Measurements from ENCODE around the gene TFIP11. TPM values are rescaled to one million over a fixed set of nuclear protein-coding genes. Genes with fewer than 3 reads are reported as not detected.

The TFIP11 gene
- polyA plus RNA-seq, 4 donors = 14.5 to 33.0 (median 32.5) TPM

DNA sequence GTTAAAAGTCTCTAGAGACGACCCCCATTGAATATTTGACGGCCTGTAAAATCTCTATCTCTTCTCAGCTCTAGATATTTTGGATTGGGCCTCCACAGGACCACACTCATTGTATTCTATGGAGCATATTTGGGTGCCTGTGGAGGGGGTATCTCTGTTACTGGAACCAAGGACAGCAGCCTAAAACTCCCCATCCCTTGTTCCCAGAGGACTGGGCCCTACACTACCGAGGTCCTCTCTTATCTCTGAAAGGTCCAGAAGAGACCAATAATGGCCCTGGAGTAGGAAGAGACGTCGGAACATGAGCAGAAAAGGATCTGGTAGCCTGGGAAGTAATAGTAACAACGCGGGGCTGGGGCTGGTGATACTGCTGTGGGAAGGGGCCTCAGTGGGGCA lies 29.2 kb downstream of the TFIP11 start:
- Histone ChIP-seq H3K27me3 (ENCODE audit: control insufficient read depth in 3 of 3, insufficient read depth in 3 of 3, low read length in 3 of 3) (no peaks in the 10 kb centered on the region), H3K9me3 (ENCODE audit: control insufficient read depth in 2 of 2, insufficient read depth in 1 of 2, low read depth in 1 of 2, low read length in 1 of 2) (no peaks in the 10 kb centered on the region), H3K4me3 (ENCODE audit: low read depth in 1 of 3, low read length in 3 of 3) (peak overlapping the region; percentile 62 to 100 (median 82)), H3K36me3 (ENCODE audit: control insufficient read depth in 3 of 3, insufficient read depth in 2 of 3, low read depth in 1 of 3, low read length in 3 of 3) (peaks cover under 1 to 18% (median 3%) of the 10 kb centered on the region in 3 donors), H3K4me1 (ENCODE audit: control insufficient read depth in 3 of 3, insufficient read depth in 2 of 3, low read depth in 1 of 3, low read length in 2 of 3) (peaks cover 5 to 39% (median 22%) of the 10 kb centered on the region in 3 donors), H3K27ac (ENCODE audit: low read depth in 1 of 3, low read length in 2 of 3) (peak overlapping the region; percentile 90 to 97 (median 96))
- DNase-seq (peak in 1 of 2 donors; percentile 15), FAIRE-seq (no peak)
- 6 to 8% (median 8%) methylated on average over 7 of the region's 7 CpGs for WGBS, 3 donors

- 37 to 45% (median 38%) methylated on average over 5 of the region's 5 CpGs for WGBS, 3 donors
- Histone ChIP-seq H3K4me3 (ENCODE audit: low read depth in 1 of 3, low read length in 3 of 3) (peak overlapping the region in 1 of 3 donors; percentile 9), H3K27ac (ENCODE audit: low read depth in 1 of 3, low read length in 2 of 3) (peak overlapping the region in 1 of 3 donors; percentile 97), H3K9me3 (ENCODE audit: control insufficient read depth in 2 of 2, insufficient read depth in 1 of 2, low read depth in 1 of 2, low read length in 1 of 2) (no peaks in the 10 kb centered on the region), H3K27me3 (ENCODE audit: control insufficient read depth in 3 of 3, insufficient read depth in 3 of 3, low read length in 3 of 3) (no peaks in the 10 kb centered on the region), H3K36me3 (ENCODE audit: control insufficient read depth in 3 of 3, insufficient read depth in 2 of 3, low read depth in 1 of 3, low read length in 3 of 3) (peaks cover 0 to 13% (median 0%) of the 10 kb centered on the region in 3 donors), H3K4me1 (ENCODE audit: control insufficient read depth in 3 of 3, insufficient read depth in 2 of 3, low read depth in 1 of 3, low read length in 2 of 3) (peaks cover 5 to 39% (median 22%) of the 10 kb centered on the region in 3 donors)
- DNase-seq = peak in 1 of 2 donors; percentile 34
- no peak for FAIRE-seq
Measured at GRCh38 chr22:26482161-26482560, 30.1 kb downstream of the TFIP11 start.

- no peak for FAIRE-seq
- DNase-seq = no peak
Measured at GRCh38 chr22:26481694-26482093, 30.6 kb downstream of the TFIP11 start.

DNA sequence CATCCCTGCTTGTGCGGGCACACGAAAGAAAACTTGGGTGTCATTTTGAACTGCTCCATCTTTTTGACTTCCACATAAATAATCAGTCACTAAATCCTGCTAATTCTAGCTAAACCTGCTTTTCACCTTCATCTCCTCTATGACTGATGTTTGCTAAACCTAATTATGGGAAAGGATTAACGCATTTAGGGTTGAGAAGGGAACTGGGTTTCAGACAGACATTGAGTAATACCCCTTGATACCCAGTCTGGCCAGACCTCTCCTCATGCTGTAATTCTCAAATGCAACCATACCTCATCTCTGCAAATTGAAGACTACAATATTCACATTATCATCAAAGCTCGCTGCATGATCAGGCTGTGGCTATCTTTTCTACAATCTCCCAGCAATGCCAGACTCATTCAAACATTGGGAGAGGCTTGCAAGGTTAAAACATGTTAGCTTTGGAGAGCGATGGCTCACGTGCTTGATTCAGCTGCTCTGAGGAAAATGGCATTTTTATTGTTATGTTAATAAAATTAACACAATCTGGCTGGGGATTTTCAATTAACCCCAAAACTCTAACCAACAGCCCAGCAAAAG lies 31.1 kb downstream of the TFIP11 start:
- WGBS, 3 donors = 61 to 68% (median 67%) methylated on average over 6 of the region's 6 CpGs
- DNase-seq = no peak
- Histone ChIP-seq H3K36me3 (ENCODE audit: control insufficient read depth in 3 of 3, insufficient read depth in 2 of 3, low read depth in 1 of 3, low read length in 3 of 3) (peaks cover 0 to 12% (median 0%) of the 10 kb centered on the region in 3 donors), H3K4me1 (ENCODE audit: control insufficient read depth in 3 of 3, insufficient read depth in 2 of 3, low read depth in 1 of 3, low read length in 2 of 3) (peaks cover 5 to 39% (median 22%) of the 10 kb centered on the region in 3 donors), H3K27me3 (ENCODE audit: control insufficient read depth in 3 of 3, insufficient read depth in 3 of 3, low read length in 3 of 3) (no peaks in the 10 kb centered on the region), H3K9me3 (ENCODE audit: control insufficient read depth in 2 of 2, insufficient read depth in 1 of 2, low read depth in 1 of 2, low read length in 1 of 2) (no peaks in the 10 kb centered on the region), H3K4me3 (ENCODE audit: low read depth in 1 of 3, low read length in 3 of 3) (no peak overlapping the region), H3K27ac (ENCODE audit: low read depth in 1 of 3, low read length in 2 of 3) (no peak overlapping the region)
- no peak for FAIRE-seq

More at GRCh38 chr22:26481694-26482093, 30.6 kb downstream of the TFIP11 start:
- 60 to 73% (median 69%) methylated on average over 4 of the region's 4 CpGs for WGBS, 3 donors
- H3K36me3 ChIP-seq (ENCODE audit: control insufficient read depth in 3 of 3, insufficient read depth in 2 of 3, low read depth in 1 of 3, low read length in 3 of 3) = peaks cover 0 to 11% (median 0%) of the 10 kb centered on the region in 3 donors
- H3K4me3 ChIP-seq (ENCODE audit: low read depth in 1 of 3, low read length in 3 of 3) = peak overlapping the region in 1 of 3 donors; percentile 9
- no peaks in the 10 kb centered on the region for H3K9me3 ChIP-seq (ENCODE audit: control insufficient read depth in 2 of 2, insufficient read depth in 1 of 2, low read depth in 1 of 2, low read length in 1 of 2)
- no peaks in the 10 kb centered on the region for H3K27me3 ChIP-seq (ENCODE audit: control insufficient read depth in 3 of 3, insufficient read depth in 3 of 3, low read length in 3 of 3)
- H3K4me1 ChIP-seq (ENCODE audit: control insufficient read depth in 3 of 3, insufficient read depth in 2 of 3, low read depth in 1 of 3, low read length in 2 of 3) = peaks cover 5 to 39% (median 22%) of the 10 kb centered on the region in 3 donors
- peak overlapping the region in 1 of 3 donors; percentile 97 for H3K27ac ChIP-seq (ENCODE audit: low read depth in 1 of 3, low read length in 2 of 3)

DNA sequence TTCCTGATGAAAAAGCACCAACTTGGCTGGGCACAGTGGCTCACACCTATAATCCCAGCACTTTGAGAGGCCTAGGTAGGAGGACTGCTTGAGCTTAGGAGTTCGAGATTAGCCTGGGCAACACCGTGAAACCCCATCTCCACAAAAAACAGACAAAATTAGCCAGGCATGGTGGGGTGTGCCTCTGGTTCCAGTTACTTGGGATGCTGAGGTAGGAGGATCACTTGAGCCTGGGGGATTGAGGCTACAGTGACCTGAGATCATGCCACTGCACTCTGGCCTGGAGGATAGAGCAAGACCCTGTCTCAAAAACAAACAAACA lies 31.7 kb downstream of the TFIP11 start:
- WGBS, 3 donors = 52 to 80% (median 77%) methylated on average over 2 of the region's 2 CpGs
- DNase-seq (no peak), FAIRE-seq (no peak)
- Histone ChIP-seq H3K4me1 (ENCODE audit: control insufficient read depth in 3 of 3, insufficient read depth in 2 of 3, low read depth in 1 of 3, low read length in 2 of 3) (peaks cover 5 to 39% (median 21%) of the 10 kb centered on the region in 3 donors), H3K36me3 (ENCODE audit: control insufficient read depth in 3 of 3, insufficient read depth in 2 of 3, low read depth in 1 of 3, low read length in 3 of 3) (peaks cover 0 to 15% (median 0%) of the 10 kb centered on the region in 3 donors), H3K9me3 (ENCODE audit: control insufficient read depth in 2 of 2, insufficient read depth in 1 of 2, low read depth in 1 of 2, low read length in 1 of 2) (no peaks in the 10 kb centered on the region), H3K27ac (ENCODE audit: low read depth in 1 of 3, low read length in 2 of 3) (peak overlapping the region in 1 of 3 donors; percentile 77), H3K27me3 (ENCODE audit: control insufficient read depth in 3 of 3, insufficient read depth in 3 of 3, low read length in 3 of 3) (no peaks in the 10 kb centered on the region), H3K4me3 (ENCODE audit: low read depth in 1 of 3, low read length in 3 of 3) (peak overlapping the region in 1 of 3 donors; percentile 4)

DNA sequence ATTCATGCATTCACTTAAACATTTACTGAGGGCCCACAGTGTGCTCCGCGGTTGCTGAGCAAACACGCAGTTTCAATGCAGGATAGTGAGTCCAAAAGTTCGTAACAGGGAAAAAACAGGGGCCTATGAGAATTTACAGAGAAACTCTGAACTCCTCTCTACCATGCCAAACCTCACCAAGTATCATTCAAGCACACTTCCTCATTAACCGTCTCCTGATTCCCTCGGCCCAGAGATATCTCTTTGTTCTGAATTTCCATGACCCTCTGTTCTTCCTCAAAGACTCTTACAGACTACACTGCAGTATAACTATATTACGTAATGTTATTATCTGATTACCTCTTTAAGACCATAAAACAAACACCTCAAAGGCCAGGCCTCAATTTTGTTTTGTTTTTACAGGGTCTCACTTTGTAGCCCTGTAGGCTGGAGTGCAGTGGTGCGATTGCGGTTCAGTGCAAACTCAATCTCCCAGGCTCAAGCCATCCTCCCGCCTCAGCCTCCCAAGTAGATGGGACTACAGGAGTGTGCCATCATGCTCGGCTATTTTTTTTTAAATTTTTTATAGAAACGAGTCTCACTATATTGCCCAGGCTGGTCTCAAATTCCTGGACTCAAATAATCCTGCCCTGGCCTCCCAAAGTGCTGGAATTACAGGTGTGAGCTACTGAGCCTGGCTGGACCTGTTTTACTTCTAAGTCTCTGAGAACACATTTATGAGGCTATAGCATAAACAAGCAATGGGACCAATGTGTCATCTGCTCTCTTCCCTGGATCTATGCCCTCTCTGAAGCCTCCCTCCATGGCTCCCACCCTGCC lies 32.3 kb downstream of the TFIP11 start:
- Histone ChIP-seq H3K4me1 (ENCODE audit: control insufficient read depth in 3 of 3, insufficient read depth in 2 of 3, low read depth in 1 of 3, low read length in 2 of 3) (peaks cover 5 to 39% (median 19%) of the 10 kb centered on the region in 3 donors), H3K27me3 (ENCODE audit: control insufficient read depth in 3 of 3, insufficient read depth in 3 of 3, low read length in 3 of 3) (no peaks in the 10 kb centered on the region), H3K4me3 (ENCODE audit: low read depth in 1 of 3, low read length in 3 of 3) (peak overlapping the region in 2 of 3 donors; percentile 28 to 31), H3K36me3 (ENCODE audit: control insufficient read depth in 3 of 3, insufficient read depth in 2 of 3, low read depth in 1 of 3, low read length in 3 of 3) (peaks cover 0 to 17% (median 1%) of the 10 kb centered on the region in 3 donors), H3K27ac (ENCODE audit: low read depth in 1 of 3, low read length in 2 of 3) (peak overlapping the region in 2 of 3 donors; percentile 64 to 77), H3K9me3 (ENCODE audit: control insufficient read depth in 2 of 2, insufficient read depth in 1 of 2, low read depth in 1 of 2, low read length in 1 of 2) (no peaks in the 10 kb centered on the region)
- WGBS, 3 donors = 22 to 54% (median 33%) methylated on average over 12 of the region's 12 CpGs
- DNase-seq = peak in 1 of 2 donors; percentile 74
- FAIRE-seq = no peak

GRCh38 chr22:26479043-26479791 lies 33.1 kb downstream of the TFIP11 start:
- H3K4me1 ChIP-seq (ENCODE audit: control insufficient read depth in 3 of 3, insufficient read depth in 2 of 3, low read depth in 1 of 3, low read length in 2 of 3) = peaks cover 5 to 33% (median 14%) of the 10 kb centered on the region in 3 donors
- no peaks in the 10 kb centered on the region for H3K9me3 ChIP-seq (ENCODE audit: control insufficient read depth in 2 of 2, insufficient read depth in 1 of 2, low read depth in 1 of 2, low read length in 1 of 2)
- peak overlapping the region in 2 of 3 donors; percentile 64 to 77 for H3K27ac ChIP-seq (ENCODE audit: low read depth in 1 of 3, low read length in 2 of 3)
- WGBS, 3 donors = 19 to 38% (median 25%) methylated on average over 12 of the region's 12 CpGs
- DNase-seq (peak in 1 of 2 donors; percentile 42), FAIRE-seq (no peak)
- H3K27me3 ChIP-seq (ENCODE audit: control insufficient read depth in 3 of 3, insufficient read depth in 3 of 3, low read length in 3 of 3) = no peaks in the 10 kb centered on the region
- H3K4me3 ChIP-seq (ENCODE audit: low read depth in 1 of 3, low read length in 3 of 3) = peak overlapping the region; percentile 16 to 31 (median 28)
- peaks cover 0 to 17% (median 5%) of the 10 kb centered on the region in 3 donors for H3K36me3 ChIP-seq (ENCODE audit: control insufficient read depth in 3 of 3, insufficient read depth in 2 of 3, low read depth in 1 of 3, low read length in 3 of 3)

GRCh38 chr22:26477341-26477731 lies 34.9 kb downstream of the TFIP11 start:
- peaks cover 3 to 28% (median 10%) of the 10 kb centered on the region in 3 donors for H3K4me1 ChIP-seq (ENCODE audit: control insufficient read depth in 3 of 3, insufficient read depth in 2 of 3, low read depth in 1 of 3, low read length in 2 of 3)
- 42 to 46% (median 45%) methylated on average over 4 of the region's 4 CpGs for WGBS, 3 donors
- H3K4me3 ChIP-seq (ENCODE audit: low read depth in 1 of 3, low read length in 3 of 3) = no peak overlapping the region
- no peaks in the 10 kb centered on the region for H3K27me3 ChIP-seq (ENCODE audit: control insufficient read depth in 3 of 3, insufficient read depth in 3 of 3, low read length in 3 of 3)
- no peak for DNase-seq
- H3K27ac ChIP-seq (ENCODE audit: low read depth in 1 of 3, low read length in 2 of 3) = no peak overlapping the region
- H3K36me3 ChIP-seq (ENCODE audit: control insufficient read depth in 3 of 3, insufficient read depth in 2 of 3, low read depth in 1 of 3, low read length in 3 of 3) = peaks cover 0 to 26% (median 12%) of the 10 kb centered on the region in 3 donors
- H3K9me3 ChIP-seq (ENCODE audit: control insufficient read depth in 2 of 2, insufficient read depth in 1 of 2, low read depth in 1 of 2, low read length in 1 of 2) = no peaks in the 10 kb centered on the region
- no peak for FAIRE-seq

Data from small intestine (tissue), 7 donors.